HG02973 (cell line): ENCODE results near the gene DEGS2.
A peak's percentile ranks its signal among the peaks of the same experiment; 100 is the strongest.
"Not testable (repeated sequence)": the region's sequence is repeated elsewhere in the genome, so short reads cannot be mapped to it uniquely, and the experiment has no call there.

ENCODE experiments used
- ATAC-seq: cut with Tn5 transposase; IDR thresholded peaks from one replicate; pipeline ENCODE4 v1.9.1; 2021; ENCODE audit warnings: moderate library complexity; ENCODE audit not compliant: unreplicated experiment

Gene DEGS2

DNA sequence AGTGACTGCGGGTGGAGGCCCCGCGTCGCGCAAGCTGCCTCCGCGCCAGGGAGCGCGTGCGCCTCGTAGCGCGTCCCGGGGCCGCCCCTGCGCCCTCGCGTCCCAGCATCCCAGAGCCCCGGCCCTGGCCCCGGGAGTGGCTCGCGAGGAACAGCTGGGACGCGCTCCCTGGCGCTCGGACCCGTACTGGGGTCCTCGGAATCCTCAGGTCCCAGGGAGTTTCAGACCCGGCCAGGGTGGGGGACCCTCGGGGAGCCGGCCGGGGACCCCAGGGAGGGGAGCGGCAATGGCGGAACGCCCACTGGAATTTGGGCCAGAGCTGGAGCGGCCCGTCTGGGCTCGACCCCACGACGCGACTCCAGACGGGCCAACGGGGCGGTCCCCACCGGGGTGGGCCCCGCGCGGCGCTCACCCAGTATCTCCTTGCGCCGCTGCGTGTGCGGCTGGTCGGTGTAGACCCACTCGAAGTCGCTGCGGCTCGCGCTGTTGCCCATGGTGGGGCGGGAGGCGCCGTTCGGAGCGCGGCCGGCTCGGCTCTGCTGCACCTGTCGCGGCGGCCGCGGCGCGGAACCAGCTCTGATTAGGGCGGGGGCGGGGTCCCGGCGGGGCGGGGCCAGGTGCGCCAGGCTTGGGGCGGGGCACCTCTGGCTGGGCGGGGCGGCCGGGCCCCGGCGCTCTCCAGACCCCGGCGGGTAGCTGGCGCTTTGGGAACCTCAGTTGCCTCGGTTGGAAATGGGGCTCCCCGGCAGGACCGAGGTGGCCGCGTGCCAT lies at the start of gene DEGS2:
TSS of gene DEGS2 (minus strand) at position 552 of the 771 bp plus-strand sequence. CDS start at position 494, 58 bp downstream.
- ATAC-seq = peak; percentile 51

DNA sequence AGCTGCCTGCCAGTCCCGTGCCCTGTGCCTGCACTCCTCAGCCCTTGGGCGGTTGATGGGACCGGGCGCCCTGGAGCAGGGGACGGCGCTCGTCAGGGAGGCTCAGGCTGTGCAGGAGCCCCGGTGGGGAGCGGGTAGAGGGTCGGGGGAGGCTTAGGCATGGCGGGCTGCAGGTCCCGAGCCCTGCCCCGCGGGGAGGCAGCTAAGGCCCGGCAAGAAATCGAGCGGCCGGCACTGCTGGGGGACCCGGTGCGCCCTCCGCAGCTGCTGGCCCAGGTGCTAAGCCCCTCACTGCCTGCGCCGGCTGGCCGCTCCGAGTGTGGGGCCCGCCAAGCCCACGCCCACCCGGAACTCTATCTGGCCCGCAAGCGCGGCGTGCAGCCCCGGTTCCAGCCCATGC lies 48.7 kb upstream of the DEGS2 start:
- ATAC-seq = not testable (repeated sequence)

DNA sequence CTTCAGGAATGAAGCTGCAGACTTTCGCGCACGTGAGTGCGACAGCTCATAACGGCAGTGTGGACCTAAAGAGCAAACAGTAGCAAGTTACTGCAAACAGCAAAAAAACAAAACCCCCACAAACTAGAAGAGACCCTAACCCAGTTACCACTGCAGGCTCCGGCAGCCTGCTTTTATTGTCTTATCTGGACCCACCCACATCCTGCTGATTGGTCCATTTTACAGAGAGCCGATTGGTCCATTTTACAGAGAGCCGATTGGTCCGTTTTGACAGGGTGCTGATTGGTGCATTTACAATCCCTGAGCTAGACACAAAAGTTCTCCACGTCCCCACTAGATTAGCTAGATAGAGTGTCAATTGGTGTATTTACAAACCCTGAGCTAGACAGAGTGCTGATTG lies 48.1 kb upstream of the DEGS2 start:
- not testable (repeated sequence) for ATAC-seq

DNA sequence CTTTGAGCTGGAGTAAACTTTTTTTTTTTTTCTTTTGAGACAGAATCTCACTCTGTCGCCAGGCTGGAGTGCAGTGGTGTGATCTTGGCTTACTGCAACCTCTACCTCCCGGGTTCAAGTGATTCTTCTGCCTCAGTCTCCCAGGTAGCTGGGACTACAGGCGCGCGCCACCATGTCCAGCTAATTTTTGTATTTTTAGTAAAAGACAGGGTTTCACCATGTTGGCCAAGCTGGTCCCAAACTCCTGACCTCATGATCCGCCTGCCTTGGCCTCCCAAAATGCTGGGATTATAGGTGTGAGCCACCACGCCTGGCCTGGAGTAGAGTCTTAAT lies 45.4 kb upstream of the DEGS2 start:
- not testable (repeated sequence) for ATAC-seq

DNA sequence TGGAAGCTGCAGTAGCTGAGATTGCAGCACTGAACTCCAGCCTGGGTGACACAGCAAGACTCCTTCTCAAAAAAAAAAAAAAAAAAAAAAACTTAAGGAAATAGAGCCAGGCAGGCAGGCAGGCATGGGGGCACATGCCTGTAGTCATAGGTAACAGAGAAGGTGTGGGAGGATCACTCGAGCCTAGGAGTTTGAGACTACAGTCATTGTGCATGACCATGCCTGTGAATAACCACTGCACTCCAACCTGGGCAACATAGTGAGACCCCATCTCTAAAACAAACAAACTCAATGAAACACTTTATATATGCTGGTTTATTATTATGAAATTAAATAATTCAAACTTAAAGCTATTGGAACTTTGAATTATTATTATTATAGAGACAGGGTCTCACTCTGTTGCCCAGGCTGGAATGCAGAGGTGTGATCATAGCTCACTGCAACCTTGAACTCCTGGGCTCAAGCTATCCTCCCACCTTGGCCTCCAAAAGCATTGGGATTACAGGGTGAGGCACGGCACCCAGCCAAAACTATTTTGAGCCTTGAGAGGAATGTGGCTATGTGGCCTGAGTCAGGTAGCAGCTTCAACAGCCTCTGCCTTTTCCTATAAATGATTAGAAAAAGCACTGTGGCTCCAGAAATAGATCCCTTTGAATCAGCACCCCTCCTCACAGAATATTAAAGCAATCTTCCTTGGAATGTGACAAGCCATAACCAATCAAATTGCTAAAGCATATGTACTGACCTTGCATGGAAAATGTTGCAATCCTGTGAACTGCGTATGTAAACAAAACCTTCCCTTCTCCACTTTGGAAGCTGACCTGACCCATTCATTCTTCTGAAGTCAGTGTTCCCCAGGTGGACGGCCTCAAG lies 44.8 kb upstream of the DEGS2 start:
- ATAC-seq = no peak

DNA sequence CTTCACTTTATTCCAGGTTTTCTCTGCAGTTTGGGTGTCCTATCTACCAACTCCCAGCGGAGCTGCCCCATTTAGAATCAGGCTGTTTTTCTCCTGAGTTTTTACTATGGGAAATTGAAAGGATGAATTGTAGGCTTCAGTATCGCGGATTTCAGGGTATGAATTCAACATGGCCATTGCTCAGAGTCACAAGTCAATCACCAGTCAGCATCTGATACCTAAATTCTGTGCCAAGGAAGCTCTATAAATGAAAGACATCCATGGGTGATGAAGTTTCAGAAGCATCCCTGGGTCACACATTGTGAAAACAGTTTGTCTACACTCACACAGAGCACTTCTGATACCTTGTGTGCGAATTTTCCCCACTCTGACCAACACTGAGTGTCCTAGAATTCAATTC lies 43.7 kb upstream of the DEGS2 start:
- ATAC-seq = no peak

DNA sequence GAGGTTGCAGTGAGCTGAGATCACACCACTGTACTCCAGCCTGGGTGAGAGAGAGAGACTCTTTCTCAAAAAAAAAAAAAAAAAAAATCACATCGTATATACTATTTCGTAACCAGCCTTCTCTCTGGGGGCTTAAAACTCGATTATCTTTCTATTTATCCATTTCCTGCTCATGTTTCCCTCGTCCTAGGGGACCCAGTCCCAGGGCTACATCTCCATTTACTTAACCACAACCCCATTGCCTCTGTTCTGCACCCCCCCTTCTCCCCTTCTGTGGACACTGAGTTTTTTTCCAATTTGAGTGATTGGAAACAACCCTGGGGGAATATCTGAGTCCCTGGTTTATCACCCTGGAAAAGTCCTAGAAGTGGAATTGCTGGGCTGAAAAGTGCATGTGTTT lies 43.3 kb upstream of the DEGS2 start:
- ATAC-seq = no peak

DNA sequence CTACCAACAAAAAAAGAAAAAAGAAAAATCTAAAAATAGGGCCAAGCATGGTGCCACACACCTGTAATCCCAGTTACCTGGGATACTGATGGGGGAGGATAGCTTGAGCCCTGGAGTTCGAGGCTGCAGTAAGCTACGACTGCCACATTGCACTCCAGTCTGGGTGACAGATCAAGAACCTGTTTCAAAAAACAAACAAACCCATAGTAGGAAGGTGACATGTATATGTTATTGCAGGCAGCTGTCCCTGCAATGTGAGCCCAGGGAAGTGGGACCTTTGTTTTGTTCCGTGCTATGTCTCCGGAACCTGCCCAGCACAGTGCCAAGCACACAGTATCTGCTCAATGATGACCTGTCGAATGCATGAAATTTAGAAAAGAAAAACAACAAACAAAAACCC lies 42.3 kb upstream of the DEGS2 start:
- ATAC-seq = no peak

DNA sequence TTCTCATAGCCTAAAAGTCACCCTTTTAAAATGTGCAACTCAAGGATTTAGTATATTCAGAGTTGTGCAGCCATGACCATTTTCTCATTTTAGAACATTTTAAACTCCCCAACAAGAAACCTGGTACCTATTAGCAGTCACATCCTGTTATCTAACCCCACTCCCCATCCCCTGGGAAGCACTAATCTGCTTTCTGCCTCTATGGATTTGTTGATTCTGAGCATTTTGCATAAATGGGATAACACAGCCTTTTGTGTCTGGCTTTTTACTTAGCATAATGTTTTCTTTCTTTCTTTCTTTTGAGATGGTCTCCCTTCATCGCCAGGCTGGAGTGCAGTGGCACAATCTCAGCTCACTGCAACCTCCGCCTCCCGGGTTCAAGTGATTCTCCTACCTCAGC lies 40.9 kb upstream of the DEGS2 start:
- no peak for ATAC-seq

DNA sequence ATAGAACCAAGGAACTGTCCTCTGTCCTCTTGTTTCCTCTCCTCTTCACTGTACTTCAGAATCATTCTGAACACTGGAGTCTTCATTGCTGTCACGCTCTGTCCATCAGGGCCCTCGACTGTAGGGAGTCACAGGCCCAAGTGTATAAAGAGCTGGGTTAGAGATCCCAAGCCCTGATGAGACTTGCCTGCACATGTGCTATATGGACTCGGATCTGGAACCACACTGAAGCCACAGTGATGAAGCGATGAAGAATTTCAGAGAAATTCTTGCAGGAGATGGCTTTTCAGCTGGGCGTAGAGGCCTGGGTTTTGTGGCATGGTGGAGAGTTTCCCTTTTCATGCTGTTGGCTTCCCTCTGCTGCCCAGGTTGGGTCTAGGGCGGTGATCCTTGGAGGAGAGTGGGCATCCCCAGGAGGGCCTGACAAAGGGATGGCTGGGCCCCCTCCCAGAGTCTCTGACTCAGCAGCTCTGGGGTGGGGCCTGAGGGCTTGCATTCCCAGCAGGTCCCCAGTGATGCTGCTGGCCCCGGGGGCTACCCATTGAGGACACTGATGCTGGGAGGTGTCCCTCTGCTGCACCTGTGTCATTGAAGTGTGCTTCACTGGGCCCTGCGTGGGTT lies 39.9 kb upstream of the DEGS2 start:
- no peak for ATAC-seq

DNA sequence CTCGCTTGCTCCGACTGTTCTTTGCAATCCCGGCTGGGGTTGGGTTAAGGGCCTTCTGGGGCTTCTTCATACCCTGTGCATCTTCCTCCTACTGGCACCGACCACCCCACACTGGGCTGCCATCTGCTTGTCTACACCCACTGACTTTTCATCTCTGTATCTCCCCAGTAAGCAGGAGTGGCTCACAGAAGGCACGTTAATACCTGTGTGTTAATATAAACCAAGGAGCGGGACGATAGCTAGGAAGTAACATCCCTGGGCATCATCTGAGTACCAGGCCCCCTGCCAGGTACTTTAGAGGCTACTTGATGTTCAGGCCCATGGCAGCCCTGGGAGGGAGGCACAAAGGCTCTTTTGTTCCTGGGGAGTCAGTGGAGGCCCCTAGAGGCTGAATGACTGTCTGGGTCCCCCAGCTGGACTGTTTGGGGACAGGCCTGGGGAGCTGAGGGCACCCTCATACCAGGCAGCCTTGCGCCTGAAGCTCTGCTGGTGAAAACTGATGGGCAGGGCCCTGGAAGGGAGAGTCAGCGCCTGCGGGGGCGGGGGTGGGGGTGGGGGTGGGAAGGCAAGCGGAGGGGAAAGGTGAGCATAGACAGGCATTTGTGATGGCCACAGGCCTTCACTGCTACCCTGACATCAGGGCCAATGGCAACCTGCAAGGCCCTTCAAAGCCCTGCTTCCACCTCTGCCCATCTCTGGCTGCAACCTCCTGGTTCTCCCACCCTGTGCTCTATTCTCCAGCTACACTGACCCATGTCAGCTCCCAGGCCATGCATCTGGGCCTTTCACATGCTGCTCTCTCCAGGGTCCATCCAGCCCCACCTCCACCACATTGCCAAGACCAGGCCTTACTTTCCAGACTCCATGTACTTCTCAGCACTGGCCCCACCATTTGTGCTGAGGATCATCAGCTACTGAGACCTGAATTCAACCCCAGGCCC lies 34.2 kb upstream of the DEGS2 start:
- no peak for ATAC-seq

DNA sequence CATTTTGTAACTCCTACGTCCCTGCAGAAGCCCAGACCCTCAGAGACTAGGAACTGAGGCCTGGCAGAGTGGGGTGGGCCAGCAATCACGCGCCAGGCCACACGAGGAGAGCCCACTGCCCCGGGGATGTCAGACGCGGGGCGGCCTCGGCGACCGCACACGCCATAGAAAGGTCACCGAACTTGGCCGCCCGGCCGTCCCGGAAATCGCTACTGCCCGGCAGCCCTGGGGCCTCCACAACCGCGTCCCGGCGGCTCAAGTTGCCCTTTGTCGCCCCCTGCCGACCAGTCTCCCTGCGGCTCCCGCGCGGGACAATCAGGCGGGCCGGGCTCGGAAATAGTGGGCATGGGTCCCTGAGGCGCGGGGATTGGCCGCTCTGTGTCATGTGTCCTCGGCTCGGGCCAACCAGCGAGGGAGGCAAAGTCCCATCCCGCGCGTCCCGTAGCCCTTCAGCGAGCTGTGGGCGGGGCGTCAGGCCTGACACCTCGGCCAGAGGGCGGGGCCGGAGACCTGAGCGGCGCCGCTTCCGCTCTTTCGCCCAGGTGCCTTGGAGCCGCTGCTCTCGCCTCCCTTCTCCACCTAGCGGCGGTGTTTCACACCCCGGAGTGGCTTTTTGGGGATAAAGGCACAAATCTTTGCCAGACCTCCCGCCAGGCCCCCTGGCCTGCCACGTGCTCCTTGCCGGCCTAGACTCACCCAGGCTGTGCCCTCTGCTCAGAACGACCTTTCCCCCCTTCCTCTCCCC lies 33.4 kb upstream of the DEGS2 start:
- ATAC-seq = peak; percentile 99

DNA sequence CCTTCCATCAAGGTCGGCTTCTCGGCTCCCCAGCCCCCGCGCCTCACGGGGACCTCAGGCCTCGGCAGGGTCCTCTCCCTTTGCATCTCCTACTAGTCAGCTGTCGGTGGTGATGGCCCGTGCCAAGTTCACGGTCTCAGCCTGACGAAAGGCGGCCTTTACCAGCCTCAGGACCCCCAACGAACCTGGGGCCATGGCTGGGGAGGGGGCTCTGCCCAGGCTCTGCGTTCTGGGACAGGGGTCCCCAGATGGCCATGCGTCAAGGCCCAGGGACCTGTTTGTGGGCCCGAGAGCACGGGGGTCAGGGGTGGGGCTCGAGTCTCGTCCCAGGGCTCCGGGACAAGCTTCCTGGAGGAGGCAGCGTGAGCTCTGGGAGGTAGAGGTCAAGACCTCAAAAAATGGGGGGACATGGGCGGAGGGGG lies 32.8 kb upstream of the DEGS2 start:
- ATAC-seq = no peak

DNA sequence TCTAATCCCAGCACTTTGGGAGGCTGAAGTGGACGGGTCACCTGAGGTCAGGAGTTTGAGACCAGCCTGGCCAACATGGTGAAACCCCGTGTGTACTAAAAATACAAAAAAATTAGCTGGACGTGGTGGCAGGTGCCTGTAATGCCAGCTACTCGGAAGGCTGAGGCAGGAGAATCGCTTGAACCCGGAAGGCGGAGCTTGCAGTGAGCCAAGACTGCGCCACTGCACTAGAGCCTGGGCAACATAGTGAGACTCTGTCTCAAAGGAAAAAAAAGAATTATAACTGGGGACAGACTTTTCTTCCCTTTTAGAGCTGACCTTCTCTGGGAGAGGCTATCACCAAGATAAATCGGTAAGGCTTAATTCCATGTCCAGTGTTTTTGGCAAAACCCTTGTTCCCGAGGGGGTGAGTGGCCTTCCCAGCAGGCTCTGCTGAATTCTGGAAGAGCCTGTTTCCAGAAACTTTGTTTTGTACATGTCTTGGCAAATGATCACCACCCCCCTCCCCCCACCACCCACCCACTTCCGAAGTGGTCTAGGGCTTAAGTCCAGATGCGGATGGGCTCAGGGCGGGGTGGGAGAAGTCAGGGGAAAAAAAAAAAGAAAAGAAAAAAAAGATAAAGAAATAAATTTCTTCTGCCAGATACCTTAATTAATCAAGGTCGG lies 32.3 kb upstream of the DEGS2 start:
- no peak for ATAC-seq

DNA sequence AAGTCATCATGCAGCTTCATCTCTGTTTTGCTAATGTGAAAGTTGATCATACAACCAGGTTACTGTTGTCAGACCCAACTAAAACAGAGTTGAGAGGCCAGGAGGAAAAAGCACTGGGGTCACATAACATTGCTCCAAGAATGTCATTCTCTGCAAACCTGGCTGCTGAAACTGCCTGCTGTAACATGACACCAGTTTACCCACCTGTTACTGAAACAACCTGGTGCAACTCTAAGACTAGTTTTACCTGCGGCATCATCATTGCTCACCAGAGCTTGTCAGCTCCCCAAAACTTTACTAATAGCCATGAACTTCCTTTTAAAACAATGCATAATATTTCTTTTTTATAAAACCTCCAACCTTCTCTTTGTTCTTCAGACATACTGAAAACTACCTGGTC lies 30.7 kb upstream of the DEGS2 start:
- ATAC-seq = no peak

DNA sequence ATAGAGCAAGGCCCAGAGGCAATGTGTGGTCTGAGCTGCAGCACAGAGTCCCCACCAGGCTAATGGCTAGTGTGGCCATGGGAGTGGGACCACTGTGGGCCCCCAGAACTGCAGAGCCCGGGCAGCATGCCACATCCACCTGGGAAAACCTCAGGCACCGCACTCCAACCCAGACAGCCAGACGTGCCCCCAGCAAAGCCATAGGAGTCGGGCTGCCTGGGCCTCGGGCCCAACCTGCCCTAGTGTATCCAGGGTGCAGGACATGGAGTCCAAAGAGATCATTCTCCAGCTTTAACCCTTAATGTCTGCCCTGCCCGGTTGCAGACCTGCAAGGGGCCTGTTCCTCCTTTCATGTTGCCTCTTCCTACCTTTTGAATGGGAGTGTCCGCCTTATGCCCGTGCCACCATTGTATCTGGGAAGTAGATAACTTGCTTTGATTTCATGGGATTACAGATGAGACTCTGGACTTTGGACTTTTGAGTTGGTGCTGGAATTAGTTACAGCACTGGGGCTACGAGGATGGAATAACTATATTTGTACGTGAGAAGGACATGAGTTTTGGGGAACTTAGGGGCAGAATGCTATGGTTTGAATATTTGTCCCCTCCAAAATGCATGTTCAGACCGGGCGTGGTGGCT lies 29.1 kb upstream of the DEGS2 start:
- no peak for ATAC-seq

DNA sequence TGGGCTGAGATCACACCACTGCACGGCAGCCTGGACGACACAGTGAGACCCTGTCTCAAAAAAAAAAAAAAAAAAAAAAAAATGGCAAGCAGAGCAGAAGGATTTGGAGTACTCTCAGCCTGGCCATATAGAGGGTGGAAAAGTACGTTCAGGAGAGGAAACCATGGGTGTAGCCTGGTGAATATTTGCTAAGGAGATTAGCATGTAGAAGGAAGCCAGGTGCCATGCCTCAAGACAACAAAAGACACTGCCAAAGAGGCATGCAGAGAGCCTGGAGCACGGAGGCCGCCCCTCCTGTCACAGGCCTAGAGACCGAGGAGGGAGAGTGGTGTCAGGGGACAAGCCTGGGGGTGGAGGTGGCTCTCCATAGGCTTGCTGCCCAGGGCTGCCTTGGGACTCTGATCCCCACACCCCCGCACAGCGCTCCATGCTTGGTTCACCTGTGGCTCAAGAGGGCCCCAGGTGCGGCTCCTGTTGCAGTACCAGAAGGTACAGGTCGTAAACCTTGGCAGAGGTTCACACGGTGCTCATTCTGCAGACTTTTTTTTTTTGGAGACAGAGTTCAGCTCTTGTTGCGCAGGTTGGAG lies 27.9 kb upstream of the DEGS2 start:
- no peak for ATAC-seq

DNA sequence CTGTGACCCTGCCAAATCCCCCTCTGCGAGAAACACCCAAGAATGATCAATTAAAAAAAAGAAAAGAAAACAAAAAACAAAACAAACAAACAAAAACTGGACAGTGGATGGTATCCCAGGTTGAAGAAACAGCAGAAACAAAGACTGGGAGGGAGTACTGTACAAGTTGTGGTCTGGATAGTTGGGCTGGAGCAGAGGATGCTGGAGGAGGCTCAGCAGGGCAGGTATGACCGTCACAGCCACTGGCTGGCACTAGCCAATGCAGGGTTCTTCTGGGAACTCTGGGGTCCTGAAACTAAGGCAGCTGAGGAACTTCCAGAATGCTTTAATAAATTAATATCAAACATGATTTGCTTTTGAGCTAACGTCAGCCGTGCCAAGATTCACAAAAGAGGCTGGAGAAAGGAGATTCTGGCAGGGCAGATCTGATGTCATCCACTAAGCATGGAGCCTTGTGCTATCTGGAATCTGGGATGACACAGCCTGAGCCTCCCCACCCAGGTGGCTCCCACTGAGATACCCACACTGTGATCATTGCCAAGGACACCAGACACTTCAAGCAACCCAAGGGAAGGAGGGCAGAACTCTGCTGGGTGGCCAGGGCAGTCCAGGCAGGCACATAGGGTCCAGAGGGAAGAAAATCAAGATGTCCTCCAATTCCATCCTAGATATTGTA lies 22.6 kb upstream of the DEGS2 start:
- not testable (repeated sequence) for ATAC-seq
